OCI-LY3 (cell line): ENCODE data around the gene SPX.

Experiments
- H2AFZ ChIP-seq: fragments of 200-600, 300-600 bp; shearing (Covaris generic); 2 replicates; pipeline ENCODE4 v1.6.0; 2014; ENCODE audit warnings: antibody characterized with exemption, low read depth, low read length
- H3K27ac ChIP-seq: fragments of 200-600, 300-600 bp; sonication (generic); 2 replicates; pipeline ENCODE4 v1.5.1; 2014; ENCODE audit warnings: mild to moderate bottlenecking, low read length, moderate library complexity, mixed read lengths
- H3K27me3 ChIP-seq: fragments of 200-600, 300-600 bp; sonication (generic); 2 replicates; pipeline ENCODE4 v1.6.1; 2014; ENCODE audit warnings: low read depth, low read length, mixed read lengths
- H3K36me3 ChIP-seq: fragments of 200-600, 300-600 bp; sonication (generic); replicated peaks from 2 replicates; pipeline ENCODE3; 2014; ENCODE audit warnings: low read depth, low read length, mixed read lengths
- H3K4me1 ChIP-seq: fragments of 300-600, 200-600 bp; sonication (generic); 2 replicates; pipeline ENCODE4 v1.6.1; 2014; ENCODE audit warnings: low read length, mixed read lengths
- H3K4me2 ChIP-seq: fragments of 200-600, 300-600 bp; sonication (generic); 2 replicates; pipeline ENCODE4 v1.6.1; 2014; ENCODE audit warnings: low read length, mixed read lengths
- H3K4me3 ChIP-seq: fragments of 300-600, 200-600 bp; sonication (generic); 2 replicates; pipeline ENCODE4 v1.5.1; 2014; ENCODE audit warnings: antibody characterized with exemption, mild to moderate bottlenecking, low read length, moderate library complexity
- H3K79me2 ChIP-seq: fragments of 300-600, 200-600 bp; shearing (Covaris generic); 2 replicates; pipeline ENCODE4 v1.6.1; 2014; ENCODE audit warnings: mild to moderate bottlenecking, low read length, mixed read lengths
- H3K9ac ChIP-seq: fragments of 300-600, 200-600 bp; shearing (Covaris generic); 2 replicates; pipeline ENCODE4 v1.6.0; 2014; ENCODE audit warnings: mild to moderate bottlenecking, low read length, moderate library complexity
- H3K9me3 ChIP-seq: fragments of 200-600, 300-600 bp; shearing (Covaris generic); 2 replicates; pipeline ENCODE4 v1.6.1; 2014; ENCODE audit warnings: low read length, mixed read lengths; ENCODE audit not compliant: insufficient read depth
- H4K20me1 ChIP-seq: fragments of 200-600, 300-600 bp; sonication (generic); 2 replicates; pipeline ENCODE4 v1.6.1; 2016; ENCODE audit warnings: low read length, mixed read lengths; ENCODE audit not compliant: insufficient read depth
- CTCF ChIP-seq: fragments of 200-600, 300-600 bp; sonication (generic); IDR thresholded peaks from 2 replicates; pipeline ENCODE4 v1.5.1; 2014; ENCODE audit warnings: antibody characterized with exemption, low read length, low read depth
- EZH2phosphoT487 ChIP-seq: fragments of 200-600 bp; shearing (Covaris generic); IDR thresholded peaks from 2 replicates; pipeline ENCODE4 v1.6.1; 2018; ENCODE audit warnings: antibody characterized with exemption, mixed run types, low read depth

The SPX gene

GRCh38 chr12:21526721-21527345, 737 bp downstream of the SPX start:
- Histone ChIP-seq H3K27ac (no peak overlapping the region), H3K4me1 (peaks cover 6% of the 10 kb centered on the region; the same call in 1 of the 2 replicates), H3K9me3 (no peaks in the 10 kb centered on the region), H3K4me2 (peak overlapping the region; percentile 86), H2AFZ (peak overlapping the region; percentile 71), H4K20me1 (no peaks in the 10 kb centered on the region), H3K4me3 (peak overlapping the region; percentile 87; the same call in 1 of the 2 replicates), H3K9ac (no peak overlapping the region), H3K27me3 (peaks cover 16% of the 10 kb centered on the region), H3K36me3 (no peaks in the 10 kb centered on the region), H3K79me2 (no peaks in the 10 kb centered on the region)
- TF ChIP-seq CTCF (no peak), EZH2phosphoT487 (no peak)

GRCh38 chr12:21527451-21528180, 1.5 kb downstream of the SPX start:
- H3K27me3 ChIP-seq, result peaks cover 16% of the 10 kb centered on the region

GRCh38 chr12:21528953-21529352, 2.9 kb downstream of the SPX start:
- Histone ChIP-seq H2AFZ (no peak overlapping the region), H3K4me2 (no peak overlapping the region), H3K27ac (no peak overlapping the region)

More at GRCh38 chr12:21527451-21528180, 1.5 kb downstream of the SPX start:
- Histone ChIP-seq H3K9me3 (no peaks in the 10 kb centered on the region), H3K4me2 (peak overlapping the region; percentile 86), H3K27ac (no peak overlapping the region), H3K36me3 (no peaks in the 10 kb centered on the region), H4K20me1 (no peaks in the 10 kb centered on the region), H3K9ac (peak overlapping the region; percentile 60), H2AFZ (peak overlapping the region; percentile 71), H3K4me1 (peaks cover 6% of the 10 kb centered on the region; the same call in 1 of the 2 replicates), H3K4me3 (peak overlapping the region; percentile 87), H3K79me2 (no peaks in the 10 kb centered on the region)
- TF ChIP-seq EZH2phosphoT487 (no peak), CTCF (no peak)

More at GRCh38 chr12:21528953-21529352, 2.9 kb downstream of the SPX start:
- Histone ChIP-seq H3K4me3 (no peak overlapping the region), H4K20me1 (no peaks in the 10 kb centered on the region), H3K9ac (no peak overlapping the region), H3K4me1 (peaks cover 6% of the 10 kb centered on the region; the same call in 1 of the 2 replicates), H3K79me2 (no peaks in the 10 kb centered on the region), H3K9me3 (no peaks in the 10 kb centered on the region), H3K27me3 (peaks cover 16% of the 10 kb centered on the region), H3K36me3 (no peaks in the 10 kb centered on the region)
- TF ChIP-seq CTCF (no peak), EZH2phosphoT487 (no peak)
